Activated naive CD4-positive, alpha-beta T cell treated with anti-CD3 and anti-CD28 coated beads for 36 hours (primary cell): ENCODE measurements around the gene KIRREL3. TPM values are rescaled to one million over a fixed set of nuclear protein-coding genes. Genes with fewer than 3 reads are reported as not detected.

Experiments used
- CTCF ChIA-PET: fragments of 350-600 bp; sonication (Branson Sonifier 250); formaldehyde crosslinking; loops from one replicate; lab custom pipeline; 2021; ENCODE audit warnings: antibody characterized with exemption; lab: Charles Lee
- DNase-seq: peaks from one replicate; pipeline ENCODE4 v3.0.0-alpha.2; 2020
- H3K27ac Mint-ChIP-seq: one replicate; pipeline ENCODE4 v1.8.0; 2021; ENCODE audit warnings: mild to moderate bottlenecking, mixed read lengths
- H3K27me3 Mint-ChIP-seq: one replicate; pipeline ENCODE4 v1.8.0; 2021; ENCODE audit warnings: low read depth, mixed read lengths
- H3K36me3 Mint-ChIP-seq: one replicate; pipeline ENCODE4 v1.8.0; 2021; ENCODE audit warnings: low read depth, mixed read lengths
- H3K4me1 Mint-ChIP-seq: one replicate; pipeline ENCODE4 v1.8.0; 2021; ENCODE audit warnings: low read depth, mixed read lengths
- H3K4me3 Mint-ChIP-seq: one replicate; pipeline ENCODE4 v1.8.0; 2021; ENCODE audit warnings: mild to moderate bottlenecking, moderate library complexity, mixed read lengths
- H3K9me3 Mint-ChIP-seq: one replicate; pipeline ENCODE4 v1.8.0; 2021; ENCODE audit warnings: mixed read lengths
- intact Hi-C: fragments of 100-400 bp; cut with micrococcal nuclease; formaldehyde crosslinking; loops from one replicate; pipeline ENCODE4 v1.15.1; 2023
- total RNA-seq, 2 experiments: library from RNA; stranded (reverse); gene quantifications; one replicate each; pipeline ENCODE4 v1.2.3, GENCODE V29; 2021

The KIRREL3 gene
- total RNA-seq, 2 experiments from 2014 or later = not detected

- H3K9me3 Mint-ChIP-seq = no peaks in the 10 kb centered on the region
These were observed 23.4 kb upstream of the KIRREL3 start for GRCh38 chr11:127023991-127024390.

GRCh38 chr11:127018683-127019279 lies 18.2 kb upstream of the KIRREL3 start:
- no peaks in the 10 kb centered on the region for H3K9me3 Mint-ChIP-seq

More at GRCh38 chr11:127023991-127024390, 23.4 kb upstream of the KIRREL3 start:
- CTCF ChIA-PET = no interaction called here
- H3K36me3 Mint-ChIP-seq = no peaks in the 10 kb centered on the region
- H3K27me3 Mint-ChIP-seq = peaks cover 3% of the 10 kb centered on the region
- DNase-seq = no peak
- no peak overlapping the region for H3K27ac Mint-ChIP-seq
- intact Hi-C loops = no loop called here
- no peak overlapping the region for H3K4me3 Mint-ChIP-seq
- H3K4me1 Mint-ChIP-seq = no peaks in the 10 kb centered on the region

GRCh38 chr11:127017482-127017881 lies 16.9 kb upstream of the KIRREL3 start:
- CTCF ChIA-PET = no interaction called here
- DNase-seq = no peak
- no peak overlapping the region for H3K4me3 Mint-ChIP-seq
- no peaks in the 10 kb centered on the region for H3K4me1 Mint-ChIP-seq
- H3K27me3 Mint-ChIP-seq = peaks cover 15% of the 10 kb centered on the region
- intact Hi-C loops = no loop called here
- no peaks in the 10 kb centered on the region for H3K36me3 Mint-ChIP-seq
- H3K9me3 Mint-ChIP-seq = no peaks in the 10 kb centered on the region
- H3K27ac Mint-ChIP-seq = no peak overlapping the region

More at GRCh38 chr11:127018683-127019279, 18.2 kb upstream of the KIRREL3 start:
- CTCF ChIA-PET = no interaction called here
- H3K27ac Mint-ChIP-seq = no peak overlapping the region
- no peak overlapping the region for H3K4me3 Mint-ChIP-seq
- no peak for DNase-seq
- H3K4me1 Mint-ChIP-seq = no peaks in the 10 kb centered on the region
- H3K36me3 Mint-ChIP-seq = no peaks in the 10 kb centered on the region
- H3K27me3 Mint-ChIP-seq = peaks cover 7% of the 10 kb centered on the region
- intact Hi-C loops = no loop called here

GRCh38 chr11:127013550-127013949 lies 13.0 kb upstream of the KIRREL3 start:
- CTCF ChIA-PET = no interaction called here
- Mint-ChIP-seq H3K9me3 (no peaks in the 10 kb centered on the region), H3K27me3 (peaks cover 18% of the 10 kb centered on the region), H3K27ac (no peak overlapping the region), H3K4me1 (no peaks in the 10 kb centered on the region), H3K36me3 (no peaks in the 10 kb centered on the region), H3K4me3 (no peak overlapping the region)
- no peak for DNase-seq
- intact Hi-C loops = no loop called here

- Mint-ChIP-seq H3K4me3 (no peak overlapping the region), H3K36me3 (no peaks in the 10 kb centered on the region), H3K4me1 (peaks cover 3% of the 10 kb centered on the region), H3K27ac (no peak overlapping the region), H3K27me3 (peaks cover 48% of the 10 kb centered on the region), H3K9me3 (no peaks in the 10 kb centered on the region)
- intact Hi-C loops = no loop called here
- no peak for DNase-seq
- CTCF ChIA-PET = no interaction called here
These were observed 5.7 kb upstream of the KIRREL3 start for GRCh38 chr11:127006311-127006710.

- no peak overlapping the region for H3K4me3 Mint-ChIP-seq
- no peaks in the 10 kb centered on the region for H3K36me3 Mint-ChIP-seq
- intact Hi-C loops = no loop called here
- DNase-seq = no peak
- H3K27ac Mint-ChIP-seq = no peak overlapping the region
- no peaks in the 10 kb centered on the region for H3K9me3 Mint-ChIP-seq
- CTCF ChIA-PET = interaction anchor here (0.6 to 0.7 kb wide), 2 partner anchors 13 to 343 kb away, joined by 3 read pairs; no protein-coding TSS in a partner anchor
- peaks cover 3% of the 10 kb centered on the region for H3K4me1 Mint-ChIP-seq
- peaks cover 43% of the 10 kb centered on the region for H3K27me3 Mint-ChIP-seq
These were observed 2.9 kb upstream of the KIRREL3 start for GRCh38 chr11:127003260-127003981.

- intact Hi-C loops = no loop called here
- Mint-ChIP-seq H3K4me1 (peaks cover 3% of the 10 kb centered on the region), H3K27me3 (peaks cover 43% of the 10 kb centered on the region), H3K27ac (no peak overlapping the region), H3K36me3 (no peaks in the 10 kb centered on the region), H3K4me3 (no peak overlapping the region), H3K9me3 (no peaks in the 10 kb centered on the region)
- no peak for DNase-seq
- CTCF ChIA-PET = interaction anchor here (1.1 kb wide), 1 partner anchor 9 kb away, joined by 3 read pairs; no protein-coding TSS in a partner anchor
These were observed 2.2 kb upstream of the KIRREL3 start for GRCh38 chr11:127002669-127003259.

- H3K36me3 Mint-ChIP-seq = no peaks in the 10 kb centered on the region
- no peak overlapping the region for H3K4me3 Mint-ChIP-seq
- CTCF ChIA-PET = no interaction called here
- H3K27me3 Mint-ChIP-seq = peaks cover 51% of the 10 kb centered on the region
- no peak overlapping the region for H3K27ac Mint-ChIP-seq
- H3K9me3 Mint-ChIP-seq = no peaks in the 10 kb centered on the region
- intact Hi-C loops = no loop called here
- peaks cover 3% of the 10 kb centered on the region for H3K4me1 Mint-ChIP-seq
- DNase-seq = no peak
These were observed 411 bp upstream of the KIRREL3 start for GRCh38 chr11:127000981-127001380.

GRCh38 chr11:126999366-126999765 lies 1.2 kb downstream of the KIRREL3 start:
- peaks cover 35% of the 10 kb centered on the region for H3K27me3 Mint-ChIP-seq
- H3K27ac Mint-ChIP-seq = no peak overlapping the region
- intact Hi-C loops = loop anchor here (10.0 kb wide), 1 partner anchor 685 kb away; no protein-coding TSS in a partner anchor
- CTCF ChIA-PET = no interaction called here
- no peaks in the 10 kb centered on the region for H3K36me3 Mint-ChIP-seq
- DNase-seq = no peak
- H3K4me3 Mint-ChIP-seq = no peak overlapping the region
- H3K9me3 Mint-ChIP-seq = no peaks in the 10 kb centered on the region
- H3K4me1 Mint-ChIP-seq = peaks cover 3% of the 10 kb centered on the region

GRCh38 chr11:126997641-126998040 lies 2.9 kb downstream of the KIRREL3 start:
- H3K27me3 Mint-ChIP-seq = peaks cover 31% of the 10 kb centered on the region
- intact Hi-C loops = loop anchor here (10.0 kb wide), 1 partner anchor 683 kb away; no protein-coding TSS in a partner anchor
- no peak for DNase-seq
- CTCF ChIA-PET = no interaction called here
- H3K9me3 Mint-ChIP-seq = no peaks in the 10 kb centered on the region
- H3K4me3 Mint-ChIP-seq = no peak overlapping the region
- no peak overlapping the region for H3K27ac Mint-ChIP-seq
- no peaks in the 10 kb centered on the region for H3K36me3 Mint-ChIP-seq
- no peaks in the 10 kb centered on the region for H3K4me1 Mint-ChIP-seq

- Mint-ChIP-seq H3K4me1 (no peaks in the 10 kb centered on the region), H3K4me3 (no peak overlapping the region), H3K36me3 (no peaks in the 10 kb centered on the region), H3K27me3 (peaks cover 31% of the 10 kb centered on the region), H3K9me3 (no peaks in the 10 kb centered on the region), H3K27ac (no peak overlapping the region)
- no peak for DNase-seq
- intact Hi-C loops = loop anchor here (10.0 kb wide), 1 partner anchor 682 kb away; no protein-coding TSS in a partner anchor
- CTCF ChIA-PET = no interaction called here
These were observed 3.4 kb downstream of the KIRREL3 start for GRCh38 chr11:126997196-126997595.

- CTCF ChIA-PET = no interaction called here
- no peaks in the 10 kb centered on the region for H3K4me1 Mint-ChIP-seq
- H3K27me3 Mint-ChIP-seq = peaks cover 24% of the 10 kb centered on the region
- no peaks in the 10 kb centered on the region for H3K36me3 Mint-ChIP-seq
- no peaks in the 10 kb centered on the region for H3K9me3 Mint-ChIP-seq
- H3K4me3 Mint-ChIP-seq = no peak overlapping the region
- intact Hi-C loops = loop anchor here (10.0 kb wide), 1 partner anchor 681 kb away; no protein-coding TSS in a partner anchor
- DNase-seq = no peak
- no peak overlapping the region for H3K27ac Mint-ChIP-seq
These were observed 4.3 kb downstream of the KIRREL3 start for GRCh38 chr11:126996036-126996804.
